Fibroblast of skin of back (primary cell): ENCODE measurements around the gene CDK5RAP1.
"Not testable (repeated sequence)": the region's sequence is repeated elsewhere in the genome, so short reads cannot be mapped to it uniquely, and the experiment has no call there.

Experiments used
- DNase-seq: peaks from one replicate; pipeline ENCODE4 v3.0.0-alpha.2; 2013

CDK5RAP1 gene

GRCh38 chr20:33419140-33419974 is 18.0 kb upstream of the CDK5RAP1 start:
- no peak for DNase-seq

DNA sequence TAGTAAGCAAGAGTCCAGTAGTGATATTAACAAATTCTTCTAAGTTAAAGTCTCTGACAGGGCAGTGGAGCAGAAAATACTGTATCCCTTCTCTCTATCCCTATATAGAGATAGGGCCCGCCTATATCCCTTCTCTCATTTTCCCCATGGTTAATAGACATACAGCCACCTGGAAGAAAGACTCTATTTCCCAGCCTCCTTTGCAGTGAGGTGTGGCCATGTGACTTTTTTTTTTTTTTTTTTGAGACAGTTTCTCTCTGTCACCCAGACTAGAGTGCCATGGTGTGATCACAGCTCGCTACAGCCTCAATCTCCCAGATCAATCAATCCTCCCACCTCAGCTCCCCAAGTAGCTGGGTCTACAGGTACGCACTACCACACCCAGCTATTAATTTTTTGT is 16.7 kb upstream of the CDK5RAP1 start:
- no peak for DNase-seq

- peak; percentile 32 for DNase-seq
Measured at GRCh38 chr20:33415948-33416347, 14.6 kb upstream of the CDK5RAP1 start.

DNA sequence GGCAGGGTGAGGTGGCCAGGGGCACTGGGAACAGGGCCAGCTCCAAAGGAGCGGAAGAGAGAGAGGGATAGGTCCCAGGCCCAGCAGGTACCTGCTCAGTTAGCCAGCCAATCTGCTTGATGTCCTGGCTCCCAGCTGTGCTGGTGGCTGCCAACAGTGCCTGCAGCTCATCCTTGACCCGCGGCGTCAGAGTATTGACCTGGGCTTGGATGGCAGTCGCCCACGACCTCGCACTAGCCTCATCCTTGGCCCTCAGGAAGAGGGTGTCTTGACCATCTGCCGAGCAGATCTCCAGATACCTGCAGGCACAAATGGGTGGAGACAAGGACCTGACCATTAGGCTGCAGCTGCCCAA is 11.1 kb upstream of the CDK5RAP1 start:
- no peak for DNase-seq

DNA sequence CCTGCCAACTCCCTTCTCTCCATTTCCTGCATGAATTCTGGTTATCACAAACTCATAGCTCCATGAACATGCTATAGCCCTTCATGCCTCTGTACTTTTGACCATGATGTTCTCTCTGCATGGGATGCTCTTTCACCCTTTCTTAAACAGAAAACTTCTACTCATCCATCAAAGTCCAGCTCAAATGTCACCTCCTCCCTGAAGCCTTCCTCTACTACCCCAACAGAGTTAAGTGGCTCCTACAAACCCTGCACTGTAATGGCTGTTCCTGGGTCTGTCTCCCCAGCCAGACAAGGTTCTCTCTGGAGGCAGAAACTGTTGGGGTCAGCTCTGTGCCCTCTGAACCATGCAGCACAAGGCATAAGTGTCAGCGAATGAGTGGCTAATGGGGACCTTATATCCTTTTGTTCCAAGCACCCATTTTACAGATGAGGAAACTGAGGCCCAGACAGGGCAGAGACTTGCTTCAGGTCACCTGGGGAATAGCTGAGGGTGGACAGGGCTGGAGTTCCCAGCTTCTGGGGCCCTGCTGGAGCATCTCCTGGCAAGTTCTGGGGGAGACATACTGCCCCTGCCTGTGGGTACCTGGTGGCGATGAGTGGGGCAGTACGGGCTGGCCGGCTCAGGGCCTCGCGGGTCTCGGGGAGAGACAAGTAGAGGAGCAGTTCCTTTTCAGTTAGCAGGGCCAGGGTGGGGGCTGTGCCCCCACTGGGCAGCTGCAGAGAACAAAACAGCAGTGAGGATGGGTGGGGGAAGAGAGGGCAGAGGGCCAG is 10.6 kb upstream of the CDK5RAP1 start:
- DNase-seq, result no peak

DNA sequence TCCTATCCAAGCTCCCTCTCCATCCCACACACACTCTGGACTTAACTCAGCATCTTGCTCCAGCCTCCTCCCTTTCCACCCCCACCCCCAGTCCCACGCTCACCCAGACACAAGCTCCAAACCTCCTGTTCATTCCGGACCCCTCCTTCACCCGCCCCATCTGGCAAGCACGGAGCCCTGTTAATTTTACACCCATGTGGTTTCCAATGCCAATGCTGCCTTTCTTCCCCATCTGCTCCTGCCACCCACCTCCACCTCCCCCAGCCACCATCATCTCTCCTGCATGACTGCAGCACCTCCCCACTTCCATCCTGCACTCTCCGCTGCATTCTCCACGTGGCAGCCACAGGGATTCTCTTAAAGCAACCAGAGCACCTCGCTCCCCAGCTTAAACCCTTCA is 9.9 kb upstream of the CDK5RAP1 start:
- no peak for DNase-seq

GRCh38 chr20:33410081-33410742 is 8.9 kb upstream of the CDK5RAP1 start:
- no peak for DNase-seq

GRCh38 chr20:33408716-33409654 is 7.7 kb upstream of the CDK5RAP1 start:
- DNase-seq, result no peak

GRCh38 chr20:33408313-33408712 is 7.0 kb upstream of the CDK5RAP1 start:
- DNase-seq, result no peak

- DNase-seq, result no peak
Measured at GRCh38 chr20:33407796-33408195, 6.5 kb upstream of the CDK5RAP1 start.

DNA sequence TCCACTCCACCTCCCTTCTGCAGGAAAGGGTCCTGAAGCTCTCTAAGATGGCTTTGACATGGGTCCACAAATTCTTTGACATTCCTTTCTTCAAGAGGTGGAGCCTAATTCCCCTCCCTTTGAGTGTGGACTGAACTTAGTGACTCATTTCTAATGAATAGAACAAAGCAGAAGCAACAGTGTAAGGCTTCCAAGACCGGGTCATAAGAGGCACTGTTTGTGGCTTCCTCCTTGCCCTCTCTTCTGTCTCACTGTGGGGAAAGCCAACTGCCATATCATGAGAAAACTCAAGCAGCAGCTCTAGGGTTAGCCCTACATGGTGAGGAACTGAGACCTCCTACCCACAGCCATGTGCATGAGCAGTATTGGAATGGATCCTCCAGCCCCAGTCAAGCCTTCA is 5.9 kb upstream of the CDK5RAP1 start:
- DNase-seq, result no peak

DNA sequence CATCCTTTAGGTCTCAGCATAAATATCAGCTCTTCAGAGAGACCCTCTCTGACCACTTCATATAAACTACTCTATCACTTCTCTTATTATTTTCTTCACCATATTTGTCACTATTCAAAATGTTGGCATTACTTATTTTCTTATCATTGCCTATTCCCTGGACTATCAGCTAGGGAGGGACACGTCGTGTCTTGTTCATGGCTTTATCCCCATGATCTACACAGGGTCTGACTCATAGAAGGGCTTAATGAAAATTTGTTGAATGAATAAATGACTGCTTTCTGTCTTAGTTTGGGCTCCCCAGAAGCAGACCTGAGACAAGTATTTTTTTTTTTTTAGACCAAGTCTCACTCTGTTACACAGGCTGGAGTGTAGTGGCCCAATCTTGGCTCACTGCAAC is 3.0 kb upstream of the CDK5RAP1 start:
- DNase-seq, result no peak

DNA sequence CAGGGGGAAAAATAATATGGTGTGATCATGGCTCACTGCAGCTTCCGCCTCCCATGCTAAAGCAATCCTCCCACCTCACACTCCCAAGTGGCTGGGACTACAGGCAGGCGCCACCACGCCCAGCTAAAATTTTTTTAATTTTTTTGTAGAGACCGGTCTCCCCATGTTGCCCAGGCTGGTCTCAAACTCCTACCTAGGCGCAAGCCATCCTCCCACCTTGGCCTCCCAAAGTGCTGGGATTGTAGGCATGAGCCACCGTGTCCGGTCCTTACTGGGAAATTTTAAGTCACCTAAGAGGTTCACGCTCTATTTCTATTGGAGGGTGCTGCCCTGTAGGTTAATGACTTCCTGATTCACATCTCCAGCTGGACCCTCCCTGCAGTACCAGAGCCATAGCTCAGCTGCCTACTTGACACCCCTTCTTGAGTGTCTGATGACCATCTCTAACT is 626 bp upstream of the CDK5RAP1 start:
- DNase-seq, result no peak

- no peak for DNase-seq
Measured at GRCh38 chr20:33400812-33401183, 521 bp downstream of the CDK5RAP1 start.

GRCh38 chr20:33399924-33400323 is 1.4 kb downstream of the CDK5RAP1 start:
- DNase-seq, result no peak

DNA sequence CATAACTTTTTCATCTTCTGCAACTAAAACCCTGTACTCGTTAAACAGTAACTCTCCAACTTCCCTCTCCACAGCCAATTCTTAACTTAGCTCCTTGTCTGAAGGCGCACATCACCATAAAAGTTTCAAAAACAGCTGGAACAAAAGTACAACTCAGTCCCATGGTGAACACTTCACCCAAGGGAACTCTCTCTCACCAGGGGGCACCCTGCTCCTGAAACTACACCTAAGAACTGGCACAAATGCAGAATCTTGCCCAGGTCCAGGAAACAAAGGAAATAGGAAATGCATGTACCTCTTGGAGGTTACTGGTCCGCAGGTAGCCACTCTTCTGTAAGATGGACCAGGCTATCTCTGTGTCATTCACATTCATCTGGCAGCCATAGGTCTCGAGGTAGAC is 6.6 kb downstream of the CDK5RAP1 start:
- DNase-seq, result no peak

DNA sequence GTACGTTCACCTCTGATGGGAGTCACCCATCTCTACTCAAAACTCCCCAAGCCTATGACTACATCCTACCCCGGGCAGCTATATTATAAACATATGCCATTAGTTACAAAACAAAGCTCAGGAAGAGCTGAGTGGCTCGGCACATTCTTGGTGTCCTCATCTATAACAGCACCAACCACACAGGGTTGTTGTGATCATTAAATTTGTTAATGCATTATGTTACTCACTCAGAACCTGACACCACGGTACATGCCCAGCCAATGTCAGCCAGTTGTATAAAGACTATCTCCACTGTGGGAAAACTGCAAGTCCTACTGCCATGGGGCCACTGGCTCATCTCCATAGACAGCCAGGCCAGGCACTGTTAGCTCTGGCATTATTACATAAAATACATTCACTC is 7.7 kb downstream of the CDK5RAP1 start:
- DNase-seq, result no peak

DNA sequence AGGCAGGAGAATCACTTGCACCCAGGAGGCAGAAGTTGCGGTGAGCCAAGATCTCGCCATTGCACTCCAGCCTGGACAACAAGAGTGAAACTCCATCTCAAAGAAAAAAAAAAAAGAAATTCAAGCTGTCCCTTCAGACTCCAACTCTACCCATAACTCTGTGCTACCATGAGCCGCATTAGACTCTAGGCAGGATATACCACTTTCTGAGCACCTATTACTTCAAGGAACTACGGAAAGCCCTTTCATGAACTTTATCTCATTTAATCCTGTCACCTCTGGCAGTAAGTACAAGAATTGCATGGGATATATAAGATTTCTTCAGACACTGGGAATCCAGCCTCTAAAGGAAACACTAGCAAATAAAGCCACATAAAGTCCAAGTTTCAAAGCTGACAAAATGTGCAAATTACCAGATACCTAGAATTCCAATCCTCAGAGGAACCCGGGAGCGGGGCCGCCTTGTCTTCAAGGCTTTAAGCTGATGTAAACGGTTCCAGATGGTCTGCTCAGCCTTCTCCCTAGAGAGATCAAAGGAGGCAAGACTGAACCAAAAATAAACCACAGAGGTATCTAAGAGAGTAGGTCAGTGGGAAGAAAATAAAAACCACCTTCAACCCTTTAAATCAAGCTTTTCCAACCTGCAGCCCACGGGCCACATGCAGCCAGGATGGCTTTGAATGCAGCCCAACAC is 9.4 kb downstream of the CDK5RAP1 start:
- DNase-seq, result peak; percentile 88

DNA sequence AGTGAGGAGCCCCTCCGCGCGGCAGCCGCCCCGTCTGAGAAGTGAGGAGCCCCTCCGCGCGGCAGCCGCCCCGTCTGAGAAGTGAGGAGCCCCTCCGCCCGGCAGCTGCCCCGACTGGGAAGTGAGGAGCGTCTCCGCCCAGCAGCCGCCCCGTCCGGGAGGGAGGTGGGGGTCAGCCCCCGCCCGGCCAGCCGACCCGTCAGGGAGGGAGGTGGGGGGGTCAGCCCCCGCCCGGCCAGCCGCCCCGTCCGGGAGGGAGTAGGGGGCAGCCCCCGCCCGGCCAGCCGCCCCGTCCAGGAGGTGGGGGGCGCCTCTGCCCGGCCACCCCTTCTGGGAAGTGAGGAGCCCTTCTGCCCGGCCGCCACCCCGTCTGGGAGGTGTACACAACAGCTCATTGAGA is 12.0 kb downstream of the CDK5RAP1 start:
- not testable (repeated sequence) for DNase-seq

DNA sequence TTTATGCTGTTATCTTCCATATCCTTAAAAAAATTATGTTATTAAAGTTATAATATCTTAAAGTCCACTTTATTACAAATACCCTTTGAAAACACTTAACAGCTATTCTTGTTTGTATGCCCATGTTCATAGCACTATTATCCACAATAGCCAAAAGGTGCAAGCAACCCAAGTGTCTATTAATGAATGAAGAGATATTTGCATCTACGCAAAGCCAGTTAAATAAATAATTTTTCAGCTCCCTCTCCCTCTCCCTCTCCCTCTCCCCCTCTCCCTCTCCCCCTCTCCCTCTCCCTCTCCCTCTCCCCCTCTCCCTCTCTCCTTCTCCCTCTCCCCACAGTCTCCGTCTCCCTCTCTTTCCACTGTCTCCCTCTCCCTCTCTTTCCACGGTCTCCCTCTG is 13.1 kb downstream of the CDK5RAP1 start:
- DNase-seq, result no peak

- peak; percentile 40 for DNase-seq
Measured at GRCh38 chr20:33387177-33387576, 14.1 kb downstream of the CDK5RAP1 start.

- no peak for DNase-seq
Measured at GRCh38 chr20:33386673-33387072, 14.6 kb downstream of the CDK5RAP1 start.
